Stimulated activated CD8-positive, alpha-beta memory T cell treated with anti-CD3 and anti-CD28 coated beads, Interleukin-4, amount 100 ng/mL, for 1 hour (primary cell): ENCODE results near the gene CFAP210.
"Not testable (repeated sequence)": the region's sequence is repeated elsewhere in the genome, so short reads cannot be mapped to it uniquely, and the experiment has no call there.

Experiments
- DNase-seq, 2 donors: peaks; one replicate each; pipeline ENCODE4 v3.0.0-alpha.2; 2020; ENCODE audit warnings: low read depth in 2 of 2, low spot score in 1 of 2

The CFAP210 gene

GRCh38 chr2:169625781-169626180 is 68.4 kb downstream of the CFAP210 start:
- no peak for DNase-seq

GRCh38 chr2:169623235-169623634 is 71.0 kb downstream of the CFAP210 start:
- DNase-seq = no peak

GRCh38 chr2:169620509-169620908 is 73.7 kb downstream of the CFAP210 start:
- DNase-seq = no peak

GRCh38 chr2:169619946-169620345 is 74.3 kb downstream of the CFAP210 start:
- no peak for DNase-seq

GRCh38 chr2:169615982-169616381 is 78.2 kb downstream of the CFAP210 start:
- DNase-seq = not testable (repeated sequence)

GRCh38 chr2:169613876-169614275 is 80.3 kb downstream of the CFAP210 start:
- no peak for DNase-seq

- DNase-seq = no peak
Measured at GRCh38 chr2:169609264-169609663, 84.9 kb downstream of the CFAP210 start.

- no peak for DNase-seq
Measured at GRCh38 chr2:169599568-169599967, 94.6 kb downstream of the CFAP210 start.

- DNase-seq = no peak
Measured at GRCh38 chr2:169598982-169599381, 95.2 kb downstream of the CFAP210 start.

- DNase-seq = not testable (repeated sequence)
Measured at GRCh38 chr2:169596546-169596945, 97.7 kb downstream of the CFAP210 start.
